Endothelial cell of umbilical vein (primary cell): ENCODE results near the gene MARCHF9. TPM values are rescaled to one million over a fixed set of nuclear protein-coding genes. Genes with fewer than 3 reads are reported as not detected.

Experiments used
- BruUV-seq: library from RNA; stranded (reverse); fragments of 400-500 nt; replicated peaks from 2 replicates; lab custom pipeline; 2021; lab: Mats Ljungman, UMichigan
- CTCF ChIA-PET: fragments of 300-600, 350-600 bp; sonication (Branson Sonifier 250); formaldehyde crosslinking; loops from one replicate; lab custom pipeline; 2021; ENCODE audit warnings: antibody characterized with exemption, inconsistent platforms; lab: Charles Lee
- POLR2A ChIA-PET: fragments of 300-600, 350-600 bp; sonication (Branson Sonifier 250); formaldehyde crosslinking; loops from one replicate; lab custom pipeline; 2021; ENCODE audit warnings: antibody characterized with exemption, inconsistent platforms; lab: Charles Lee
- DNase-seq: peaks from one replicate; pipeline ENCODE4 v3.0.0-alpha.2; 2011; ENCODE audit warnings: low read depth, low spot score
- FAIRE-seq: peaks from 2 replicates; lab custom pipeline; 2011; peaks lifted over from hg19 to GRCh38; lab: Jason Lieb, UNC
- H2AFZ ChIP-seq: 2 replicates; pipeline ENCODE4 v1.6.0; 2012; ENCODE audit warnings: low read depth, low read length, control low read depth, inconsistent platforms
- H3K27ac ChIP-seq: 2 replicates; pipeline ENCODE4 v1.5.1; 2011; ENCODE audit warnings: low read depth, mild to moderate bottlenecking, control low read depth, low read length, moderate library complexity; ENCODE audit not compliant: insufficient read depth
- H3K27me3 ChIP-seq, 2 experiments: 2 replicates each; pipeline versions ENCODE4 v1.6.0 to v1.6.1; 2011; ENCODE audit warnings: low read length in 2 of 2, mixed read lengths in 1 of 2; ENCODE audit not compliant: control insufficient read depth in 2 of 2, insufficient read depth in 2 of 2
- H3K36me3 ChIP-seq, 2 experiments: 2 replicates in 1 of 2; 3 replicates in 1 of 2; pipeline ENCODE4 v1.5.1; 2011; ENCODE audit warnings: low read length in 2 of 2, mild to moderate bottlenecking in 1 of 2, moderate library complexity in 1 of 2; ENCODE audit not compliant: control insufficient read depth in 2 of 2, insufficient read depth in 2 of 2; ENCODE audit errors: extremely low read depth in 1 of 2
- H3K4me1 ChIP-seq: 3 replicates; pipeline ENCODE4 v1.5.1; 2011; ENCODE audit warnings: mild to moderate bottlenecking, low read length; ENCODE audit not compliant: control insufficient read depth, insufficient read depth; ENCODE audit errors: extremely low read depth
- H3K4me2 ChIP-seq: 2 replicates; pipeline ENCODE4 v1.6.1; 2011; ENCODE audit warnings: low read length, control low read depth, mixed read lengths; ENCODE audit not compliant: insufficient read depth
- H3K4me3 ChIP-seq, 3 experiments: fragments of 200-600 bp in 1 of 3; sonication (generic), shearing (Covaris generic) in 1 of 3; replicated peaks in 1 of 3; 2 replicates each; pipeline ENCODE4 v1.5.1; 2011 to 2016; ENCODE audit warnings: control low read depth in 3 of 3, low read length in 3 of 3, mild to moderate bottlenecking in 2 of 3, inconsistent platforms in 1 of 3, low read depth in 1 of 3, moderate library complexity in 1 of 3; ENCODE audit not compliant: insufficient read depth in 1 of 3
- H3K79me2 ChIP-seq: 2 replicates; pipeline ENCODE4 v1.6.0; 2012; ENCODE audit warnings: low read length, inconsistent platforms; ENCODE audit not compliant: control insufficient read depth, insufficient read depth
- H3K9ac ChIP-seq: replicated peaks from 2 replicates; pipeline ENCODE3; 2011; ENCODE audit warnings: low read length, control low read depth; ENCODE audit not compliant: insufficient read depth; ENCODE audit errors: extremely low read depth
- H3K9me1 ChIP-seq: replicated peaks from 3 replicates; pipeline ENCODE4 v1.6.0; 2011; ENCODE audit warnings: mild to moderate bottlenecking, low read length; ENCODE audit not compliant: control insufficient read depth, insufficient read depth; ENCODE audit errors: extremely low read depth
- H3K9me3 ChIP-seq: replicated peaks from 2 replicates; pipeline ENCODE4 v1.5.1; 2012; ENCODE audit warnings: low read length, inconsistent platforms; ENCODE audit not compliant: control insufficient read depth, insufficient read depth
- H4K20me1 ChIP-seq: replicated peaks from 2 replicates; pipeline ENCODE3; 2011; ENCODE audit warnings: mild to moderate bottlenecking, low read length; ENCODE audit not compliant: control insufficient read depth, insufficient read depth; ENCODE audit errors: extremely low read depth
- EZH2 ChIP-seq: IDR thresholded peaks from 2 replicates; pipeline ENCODE4 v1.6.1; 2012; ENCODE audit warnings: borderline replicate concordance, low read depth, mild to moderate bottlenecking, moderate library complexity, low read length, inconsistent platforms; ENCODE audit not compliant: severe bottlenecking
- FOS ChIP-seq: IDR thresholded peaks from 2 replicates; pipeline ENCODE4 v1.6.1; 2011; ENCODE audit warnings: mild to moderate bottlenecking, low read length, moderate library complexity, borderline replicate concordance; ENCODE audit not compliant: insufficient read depth
- GATA2 ChIP-seq: IDR thresholded peaks from 2 replicates; pipeline ENCODE4 v1.7.0; 2011; ENCODE audit warnings: low read depth, mild to moderate bottlenecking, moderate library complexity, mixed read lengths, low read length; ENCODE audit not compliant: insufficient read length, insufficient read depth
- JUN ChIP-seq: IDR thresholded peaks from 2 replicates; pipeline ENCODE4 v1.6.1; 2011; ENCODE audit warnings: borderline replicate concordance, low read depth; ENCODE audit not compliant: insufficient read length, insufficient read depth
- MYC ChIP-seq: IDR thresholded peaks from one replicate; pipeline ENCODE4 v1.6.1; 2011; ENCODE audit warnings: mild to moderate bottlenecking, low read depth, low read length
- POLR2A ChIP-seq: IDR thresholded peaks from 2 replicates; pipeline ENCODE4 v1.6.1; 2012; ENCODE audit warnings: low read depth, mild to moderate bottlenecking, control low read depth, low read length
- POLR2AphosphoS5 ChIP-seq: IDR thresholded peaks from 2 replicates; pipeline ENCODE4 v1.6.1; 2012; ENCODE audit warnings: low read depth, mild to moderate bottlenecking, control low read depth, low read length, moderate library complexity; ENCODE audit not compliant: insufficient read depth
- dilution Hi-C: fragments of 300-500 bp; cut with MboI; formaldehyde crosslinking; loops from one replicate; pipeline ENCODE4 v1.15.0; 2019; ENCODE audit warnings: low sequenced_read_pairs; ENCODE audit not compliant: extremely low pct_ligation_motif_present
- intact Hi-C: fragments of 100-400 bp; cut with micrococcal nuclease; formaldehyde crosslinking; loops from one replicate; pipeline ENCODE4 v1.10.0; 2022
- polyA plus RNA-seq, 4 experiments: library from polyadenylated mRNA; depleted of rRNA in 3 of 4; stranded (reverse) in 3 of 4; unstranded in 1 of 4; fragments of >200 nt; gene quantifications; 2 replicates each; pipeline versions ENCODE4 v1.2.1 to v1.2.3, GENCODE V29; 2011 to 2012; ENCODE audit warnings: missing spikeins in 1 of 4
- total RNA-seq: library from RNA; stranded (reverse); gene quantifications from 2 replicates; pipeline ENCODE4 v1.2.3, GENCODE V29; 2021
- TF ChIP-seq, protein P1 (sequence below): IDR thresholded peaks from 2 replicates; pipeline ENCODE4 v1.6.1; 2011; ENCODE audit not compliant: insufficient read depth, insufficient read length
- TF ChIP-seq, protein P2 (sequence below), 2 donors: IDR thresholded peaks; 1 replicate in 1 of 2; 2 replicates in 1 of 2; pipeline ENCODE4 v1.5.1; 2011; ENCODE audit warnings: low read length in 2 of 2, mild to moderate bottlenecking in 2 of 2, moderate library complexity in 2 of 2, control low read depth in 1 of 2, inconsistent platforms in 1 of 2, low read depth in 1 of 2; ENCODE audit not compliant: insufficient read depth in 1 of 2; ENCODE audit errors: extremely low read depth in 1 of 2

The MARCHF9 gene
- total and polyA plus RNA-seq, 2 donors (not counting 3 experiments of a cell fraction or from before 2014, with no cell fraction given) = 4.6 to 4.8 TPM

DNA sequence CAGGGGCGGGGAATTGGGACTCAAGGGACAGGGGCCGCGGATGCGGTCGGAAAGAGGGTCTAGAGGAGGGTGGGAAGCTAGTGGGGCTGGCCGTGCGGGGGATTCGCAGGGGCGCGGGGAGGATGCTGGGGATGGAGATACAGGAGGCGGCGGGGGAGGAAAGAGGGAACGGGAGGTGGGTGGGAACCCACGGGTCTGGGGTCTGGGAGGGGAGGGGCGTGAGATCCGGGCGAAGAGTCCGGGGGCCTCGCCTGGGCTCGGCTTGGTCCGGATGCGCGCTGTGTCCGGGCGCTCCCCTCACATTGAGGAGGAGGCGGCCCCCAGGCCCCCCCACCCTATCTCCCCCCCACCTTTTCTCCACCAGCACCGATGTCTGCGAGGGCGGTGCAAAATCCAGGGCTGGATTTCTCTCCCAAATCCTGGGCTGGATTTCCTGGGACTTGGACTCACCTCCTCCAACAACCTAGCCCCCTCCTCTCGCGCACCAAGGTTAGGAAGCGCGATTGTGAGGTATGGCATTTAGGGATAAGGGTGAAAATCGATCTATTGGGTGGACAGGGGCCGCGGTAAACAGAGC is 16.2 kb upstream of the MARCHF9 start, which contains the start of gene AGAP2:
AGAP2 (minus strand) TSS at position 82 of the 577 bp plus-strand sequence. CDS start 496 bp downstream, outside the sequence.
- Histone ChIP-seq H3K27me3 (peaks cover 65 to 70% of the 10 kb centered on the region in 2 experiments), H3K27ac (no peak within 1 kb of the TSS), H3K9me1 (no peaks in the 10 kb centered on the region), H3K4me1 (peaks cover 5% of the 10 kb centered on the region), H3K9me3 (no peaks in the 10 kb centered on the region), H3K79me2 (no peaks in the 10 kb centered on the region), H3K4me3 (no peak within 1 kb of the TSS), H3K4me2 (no peak within 1 kb of the TSS), H3K36me3 (no peaks in the 10 kb centered on the region), H2AFZ (no peak within 1 kb of the TSS), H4K20me1 (no peaks in the 10 kb centered on the region), H3K9ac (no peak within 1 kb of the TSS)
- no TSS peak for BruUV-seq
- DNase-seq (no peak), FAIRE-seq (no peak)
- dilution Hi-C loops = no loop called here
- POLR2A ChIA-PET = no interaction called here
- TF ChIP-seq, protein P1, sequence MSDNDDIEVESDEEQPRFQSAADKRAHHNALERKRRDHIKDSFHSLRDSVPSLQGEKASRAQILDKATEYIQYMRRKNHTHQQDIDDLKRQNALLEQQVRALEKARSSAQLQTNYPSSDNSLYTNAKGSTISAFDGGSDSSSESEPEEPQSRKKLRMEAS = no peak
- peak; percentile 58 for TF ChIP-seq EZH2
- CTCF ChIA-PET = interaction anchor here (1.0 to 6.1 kb wide), 2 partner anchors 13 to 18 kb away, joined by 4 to 48 read pairs; no protein-coding TSS in a partner anchor
- intact Hi-C loops = no loop called here

DNA sequence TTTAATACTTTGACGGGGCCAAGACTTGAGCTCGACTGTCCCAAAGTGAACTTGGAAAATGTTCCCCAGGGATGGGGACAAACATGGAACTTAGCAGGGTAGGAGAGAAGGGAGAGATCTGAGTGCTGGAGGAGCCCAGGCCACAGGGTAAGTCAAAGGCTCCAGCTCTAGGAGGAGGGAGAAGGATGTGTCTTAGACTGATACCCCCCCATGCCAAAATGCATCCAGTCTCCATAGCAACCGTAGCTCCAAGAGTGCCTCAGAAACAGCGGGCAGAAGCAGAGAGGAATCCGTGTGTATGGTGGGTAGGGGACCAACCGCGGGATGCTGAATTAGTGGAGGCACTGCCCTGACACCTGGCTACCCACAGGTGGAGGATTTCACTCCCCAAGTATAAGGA is 15.5 kb upstream of the MARCHF9 start:
- peaks cover 59 to 65% of the 10 kb centered on the region in 2 experiments for H3K27me3 ChIP-seq
- H2AFZ ChIP-seq = no peak overlapping the region
- H3K79me2 ChIP-seq = no peaks in the 10 kb centered on the region
- H3K27ac ChIP-seq = no peak overlapping the region
- peaks cover 5% of the 10 kb centered on the region for H3K4me1 ChIP-seq
- no peak for TF ChIP-seq MYC
- no peak for TF ChIP-seq FOS
- no peak for TF ChIP-seq POLR2A
- no peak for TF ChIP-seq GATA2
- TF ChIP-seq, protein P1 = no peak
- no peak for TF ChIP-seq POLR2AphosphoS5
- TF ChIP-seq JUN = no peak
- TF ChIP-seq, protein P2, sequence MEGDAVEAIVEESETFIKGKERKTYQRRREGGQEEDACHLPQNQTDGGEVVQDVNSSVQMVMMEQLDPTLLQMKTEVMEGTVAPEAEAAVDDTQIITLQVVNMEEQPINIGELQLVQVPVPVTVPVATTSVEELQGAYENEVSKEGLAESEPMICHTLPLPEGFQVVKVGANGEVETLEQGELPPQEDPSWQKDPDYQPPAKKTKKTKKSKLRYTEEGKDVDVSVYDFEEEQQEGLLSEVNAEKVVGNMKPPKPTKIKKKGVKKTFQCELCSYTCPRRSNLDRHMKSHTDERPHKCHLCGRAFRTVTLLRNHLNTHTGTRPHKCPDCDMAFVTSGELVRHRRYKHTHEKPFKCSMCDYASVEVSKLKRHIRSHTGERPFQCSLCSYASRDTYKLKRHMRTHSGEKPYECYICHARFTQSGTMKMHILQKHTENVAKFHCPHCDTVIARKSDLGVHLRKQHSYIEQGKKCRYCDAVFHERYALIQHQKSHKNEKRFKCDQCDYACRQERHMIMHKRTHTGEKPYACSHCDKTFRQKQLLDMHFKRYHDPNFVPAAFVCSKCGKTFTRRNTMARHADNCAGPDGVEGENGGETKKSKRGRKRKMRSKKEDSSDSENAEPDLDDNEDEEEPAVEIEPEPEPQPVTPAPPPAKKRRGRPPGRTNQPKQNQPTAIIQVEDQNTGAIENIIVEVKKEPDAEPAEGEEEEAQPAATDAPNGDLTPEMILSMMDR (IDR thresholded peaks at IDR 0.05; ENCODE audit: extremely low read depth in 1 of 2, insufficient read depth in 1 of 2, low read depth in 1 of 2, low read length in 2 of 2) = no peak
- dilution Hi-C loops (no loop called here), intact Hi-C loops (no loop called here)
- H3K9ac ChIP-seq = no peak overlapping the region
- H3K36me3 ChIP-seq = no peaks in the 10 kb centered on the region
- CTCF ChIA-PET = interaction anchor here (1.0 to 6.1 kb wide), 2 partner anchors 14 to 17 kb away, joined by 4 to 48 read pairs; no protein-coding TSS in a partner anchor
- no peak overlapping the region for H3K4me2 ChIP-seq
- H4K20me1 ChIP-seq = no peaks in the 10 kb centered on the region
- no peaks in the 10 kb centered on the region for H3K9me3 ChIP-seq
- no TSS peak for BruUV-seq
- H3K4me3 ChIP-seq = no peak overlapping the region
- no peak for FAIRE-seq
- POLR2A ChIA-PET = no interaction called here
- H3K9me1 ChIP-seq = no peaks in the 10 kb centered on the region
- no peak for DNase-seq
